ENCODE data around the gene POC1A.

Gene POC1A

GRCh38 chr3:52068730-52069129 is 85.5 kb downstream of the POC1A start:
- no peak for DNase-seq (ENCODE audit: low read depth in 1 of 2, low spot score in 1 of 2)

- DNase-seq (ENCODE audit: low read depth in 1 of 2, low spot score in 1 of 2) = no peak
These were observed 86.1 kb downstream of the POC1A start for GRCh38 chr3:52068055-52068571.

DNA sequence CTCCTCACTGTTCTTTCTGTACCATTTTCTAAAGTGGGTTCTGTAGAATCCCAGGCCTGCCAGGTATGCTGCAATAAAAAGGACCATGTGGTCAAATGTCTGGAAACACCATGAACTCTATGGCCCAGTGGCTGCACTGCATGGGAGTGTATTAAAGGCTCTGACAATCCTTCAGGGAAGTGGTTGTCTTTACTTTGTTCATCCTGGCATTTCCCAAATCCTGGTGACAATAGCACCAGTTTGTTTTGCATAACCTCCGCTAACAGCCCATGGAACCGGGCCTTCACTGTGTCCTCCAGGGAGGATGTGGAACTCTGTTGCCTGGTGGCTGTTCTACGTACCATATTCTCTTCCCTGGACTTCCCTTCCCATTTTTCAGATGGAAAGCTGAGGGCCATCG is 86.7 kb downstream of the POC1A start:
- no peak for DNase-seq (ENCODE audit: low read depth in 1 of 2, low spot score in 1 of 2)

GRCh38 chr3:52067046-52067445 is 87.2 kb downstream of the POC1A start:
- DNase-seq (ENCODE audit: low read depth in 1 of 2, low spot score in 1 of 2) = no peak

GRCh38 chr3:52065264-52065756 is 88.9 kb downstream of the POC1A start:
- DNase-seq (ENCODE audit: low read depth in 1 of 2, low spot score in 1 of 2) = no peak

- no peak for DNase-seq (ENCODE audit: low read depth in 1 of 2, low spot score in 1 of 2)
These were observed 89.7 kb downstream of the POC1A start for GRCh38 chr3:52064561-52064960.

- DNase-seq (ENCODE audit: low read depth in 1 of 2, low spot score in 1 of 2) = no peak
These were observed 91.0 kb downstream of the POC1A start for GRCh38 chr3:52063026-52063723.

DNA sequence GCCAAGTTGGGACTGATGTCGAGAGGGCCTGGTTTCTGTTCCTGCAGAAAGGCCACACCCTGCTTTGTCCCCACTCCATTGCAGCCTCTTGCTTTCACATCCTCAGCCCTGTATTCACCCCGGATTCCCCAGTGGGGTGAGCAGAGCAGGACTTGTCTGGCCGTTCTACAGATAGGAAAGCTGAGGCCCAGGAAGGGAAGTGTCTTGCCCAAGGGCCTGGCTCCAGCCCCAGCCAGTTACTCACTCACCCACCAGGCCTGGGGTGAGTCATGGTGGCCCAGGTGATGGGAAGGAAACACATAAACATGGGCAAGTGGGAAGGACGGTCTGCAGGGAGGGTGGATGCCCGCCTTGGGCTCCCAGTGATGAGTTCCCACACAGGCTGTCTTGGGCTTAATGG is 91.7 kb downstream of the POC1A start:
- DNase-seq (ENCODE audit: low read depth in 1 of 2, low spot score in 1 of 2) = no peak

DNA sequence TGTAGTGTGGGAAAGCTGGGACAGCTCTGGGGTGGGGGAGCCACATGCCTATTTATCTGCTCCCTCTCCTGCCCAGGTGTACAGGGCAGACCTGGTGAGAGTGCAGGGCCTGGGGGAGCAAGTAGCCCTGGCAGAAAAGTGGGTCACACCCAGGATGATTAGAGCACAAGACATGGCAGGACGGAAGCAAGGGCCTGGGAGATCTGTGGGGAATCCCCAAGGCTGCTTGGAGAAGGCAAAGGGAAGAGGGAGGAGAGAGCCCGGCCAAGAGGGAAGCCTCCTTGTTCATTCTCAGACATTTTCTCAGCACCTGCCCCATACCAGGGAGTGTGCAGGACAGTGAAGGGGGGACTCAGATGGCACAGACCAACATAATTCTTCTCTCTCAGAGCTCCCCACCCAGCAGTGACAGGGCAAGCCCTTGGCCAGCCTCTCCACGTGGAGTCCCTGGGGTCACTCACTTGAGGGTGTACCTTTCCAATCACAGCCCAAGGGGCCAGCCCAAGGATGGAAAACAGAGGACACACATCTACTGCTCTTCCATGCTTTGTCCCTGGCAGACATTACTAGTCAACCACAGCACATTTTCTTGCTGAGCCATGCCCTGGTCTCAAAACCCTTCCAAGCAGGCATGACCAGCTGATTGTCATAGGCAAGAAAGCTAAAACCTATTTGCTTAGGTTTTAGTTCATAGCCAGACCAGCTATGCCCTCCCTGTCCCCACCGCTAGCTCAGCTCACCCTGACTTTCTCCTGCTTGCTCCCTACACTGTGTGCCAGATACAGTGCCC is 92.9 kb downstream of the POC1A start:
- no peak for DNase-seq (ENCODE audit: low read depth in 1 of 2, low spot score in 1 of 2)

GRCh38 chr3:52059781-52060180 is 94.4 kb downstream of the POC1A start:
- DNase-seq (ENCODE audit: low read depth in 1 of 2, low spot score in 1 of 2) = no peak

- no peak for DNase-seq (ENCODE audit: low read depth in 1 of 2, low spot score in 1 of 2)
These were observed 96.3 kb downstream of the POC1A start for GRCh38 chr3:52057812-52058495.

DNA sequence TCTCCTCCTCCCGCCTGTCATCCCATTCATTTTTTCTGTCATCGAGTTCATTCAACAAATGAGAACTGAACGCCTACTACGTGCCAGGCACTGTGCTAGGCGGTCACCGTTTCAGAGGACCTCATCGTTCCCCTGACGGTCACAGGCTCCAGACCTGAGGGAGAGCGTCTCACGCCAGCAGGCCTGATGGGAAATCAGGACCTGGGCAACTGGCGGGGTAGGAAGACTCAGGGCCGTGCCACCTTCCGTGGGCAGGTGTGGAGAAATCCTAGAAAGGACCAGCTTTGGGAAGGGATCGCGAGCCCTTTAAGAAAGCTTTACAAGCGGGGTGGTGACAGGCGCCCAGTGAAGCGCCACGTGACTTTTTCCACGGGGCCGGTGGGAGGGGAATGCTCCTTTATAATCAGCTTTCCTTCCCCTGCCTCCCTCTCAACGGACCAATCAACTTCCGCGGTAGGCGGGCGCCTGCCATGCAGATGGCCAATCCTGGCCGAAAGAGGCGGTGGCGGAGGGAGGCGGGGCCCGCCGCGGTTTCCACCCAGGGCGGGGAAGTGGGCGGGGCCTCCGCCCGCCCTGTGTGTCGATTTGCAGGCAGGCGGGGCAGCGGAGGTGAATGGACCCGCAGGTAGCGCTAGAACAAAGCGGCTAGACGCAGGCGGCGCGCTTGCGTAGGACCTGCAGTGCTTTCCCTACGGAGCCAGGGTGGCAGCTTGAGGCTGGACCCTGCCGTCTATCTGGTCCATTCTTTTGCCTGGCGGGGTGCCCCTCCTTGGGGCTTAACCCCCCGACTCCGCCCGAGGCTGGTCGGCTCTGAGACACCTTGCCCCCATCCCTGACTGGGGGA is 97.0 kb downstream of the POC1A start:
- DNase-seq (ENCODE audit: low read depth in 1 of 2, low spot score in 1 of 2) = peak; percentile 99

GRCh38 chr3:52056521-52056967 is 97.7 kb downstream of the POC1A start, which contains the start of gene DUSP7:
Gene DUSP7, minus strand, starts transcription at chr3:52056571. Its CDS starts 205 bp downstream, at chr3:52056366.
- peak; percentile 37 to 62 for DNase-seq (ENCODE audit: low read depth in 1 of 2, low spot score in 1 of 2)

DNA sequence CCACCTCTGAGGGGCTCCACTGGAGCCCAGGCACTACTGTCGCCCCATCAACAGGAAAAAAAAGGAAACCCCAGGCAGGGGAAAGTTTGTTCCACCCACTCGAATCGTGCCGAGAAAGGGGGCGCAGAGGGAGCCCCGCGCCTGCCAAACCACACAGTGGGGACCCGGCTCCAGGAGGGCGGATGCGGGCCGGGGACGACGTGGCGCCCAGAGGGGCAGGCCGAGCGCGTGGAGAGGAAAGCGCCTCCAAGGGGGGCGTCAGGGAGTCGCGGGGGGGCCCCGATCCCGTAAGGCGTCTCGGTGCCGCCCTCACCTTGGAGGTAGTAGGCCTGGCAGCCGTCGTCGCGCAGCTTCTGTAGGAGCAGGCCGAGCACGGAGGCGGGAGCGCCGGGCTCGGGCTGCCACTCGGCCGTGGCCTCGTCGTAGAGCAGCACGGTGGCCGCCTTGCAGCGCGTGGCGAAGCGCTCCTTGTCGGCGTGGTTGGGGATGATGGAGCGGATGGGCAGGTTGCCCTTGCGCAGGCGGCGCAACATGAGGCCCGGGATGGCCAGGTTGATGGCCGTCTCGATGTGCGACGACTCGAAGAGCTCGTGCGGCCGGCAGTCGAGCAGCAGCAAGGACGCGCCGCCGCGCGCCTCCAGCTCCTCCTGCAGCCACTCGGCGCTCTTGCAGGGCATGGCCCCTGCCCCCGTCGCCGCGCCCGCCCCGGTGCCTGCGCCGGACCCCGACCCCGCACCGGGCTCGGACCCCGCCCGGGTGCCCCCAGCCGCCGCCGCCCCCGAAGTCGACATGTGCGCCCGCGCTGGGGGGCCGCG is 98.5 kb downstream of the POC1A start:
- DNase-seq (ENCODE audit: low read depth in 1 of 2, low spot score in 1 of 2) = peak in 1 of 2 donors; percentile 24

- no peak for DNase-seq (ENCODE audit: low read depth in 1 of 2, low spot score in 1 of 2)
These were observed 99.3 kb downstream of the POC1A start for GRCh38 chr3:52054661-52055511.

- DNase-seq (ENCODE audit: low read depth in 1 of 2, low spot score in 1 of 2) = no peak
These were observed 100.6 kb downstream of the POC1A start for GRCh38 chr3:52053307-52054304.

- peak in 1 of 2 donors; percentile 24 for DNase-seq (ENCODE audit: low read depth in 1 of 2, low spot score in 1 of 2)
These were observed 101.4 kb downstream of the POC1A start for GRCh38 chr3:52052831-52053306.

Measured in activated T-helper 1 cell treated with anti-CD3 and anti-CD28 coated beads, Interleukin-2, amount 50 U/mL, for 16 hours (primary cell).